IMR-90 (cell line): Measurements from ENCODE around the gene PSD. TPM values are rescaled to one million over a fixed set of nuclear protein-coding genes. Genes with fewer than 3 reads are reported as not detected.
A peak's percentile ranks its signal among the peaks of the same experiment; 100 is the strongest.

Source experiments
- ATAC-seq: fragments of 200-7000 bp; cut with Tn5 transposase; 2 replicates; pipeline ENCODE4 v1.9.1; 2020; ENCODE audit warnings: low read depth, mild to moderate bottlenecking, moderate library complexity
- BruUV-seq: library from RNA; stranded (reverse); fragments of 400-500 nt; replicated peaks from 2 replicates; lab custom pipeline; 2021; lab: Mats Ljungman, UMichigan
- CTCF ChIA-PET: fragments of 300-600 bp; formaldehyde crosslinking; extraction: SDS; loops from one replicate; lab custom pipeline; 2021; ENCODE audit warnings: antibody characterized with exemption; lab: Yijun Ruan, JAX
- POLR2A ChIA-PET: fragments of 300-600 bp; sonication (Branson Sonifier 250); formaldehyde crosslinking; loops from one replicate; lab custom pipeline; 2022; ENCODE audit warnings: antibody characterized with exemption; ENCODE audit not compliant: unreplicated experiment; lab: Charles Lee
- DNase-seq: peaks from one replicate; pipeline ENCODE4 v3.0.0; 2013
- H2AFZ ChIP-seq: replicated peaks from 2 replicates; pipeline ENCODE3; 2013; ENCODE audit warnings: low read length, mild to moderate bottlenecking; ENCODE audit not compliant: poor library complexity
- H2AK5ac ChIP-seq: 2 replicates; pipeline ENCODE4 v1.6.1; 2013; ENCODE audit warnings: low read depth, low read length, inconsistent platforms
- H2AK9ac ChIP-seq: replicated peaks from 2 replicates; pipeline ENCODE3; 2013; ENCODE audit warnings: mild to moderate bottlenecking, low read depth, low read length, moderate library complexity; ENCODE audit not compliant: poor library complexity
- H2BK120ac ChIP-seq: 2 replicates; pipeline ENCODE4 v1.6.1; 2013; ENCODE audit warnings: low read depth, low read length, inconsistent platforms
- H2BK15ac ChIP-seq: 3 replicates; pipeline ENCODE4 v1.6.1; 2013; ENCODE audit warnings: low read depth, low read length, inconsistent platforms
- H2BK20ac ChIP-seq: 2 replicates; pipeline ENCODE4 v1.6.1; 2013; ENCODE audit warnings: low read depth, mild to moderate bottlenecking, inconsistent platforms, low read length, moderate library complexity
- H2BK5ac ChIP-seq: 2 replicates; pipeline ENCODE4 v1.6.1; 2013; ENCODE audit warnings: mild to moderate bottlenecking, low read depth, low read length, inconsistent platforms; ENCODE audit not compliant: poor library complexity, severe bottlenecking
- H3K14ac ChIP-seq: replicated peaks from 2 replicates; pipeline ENCODE4 v1.6.1; 2013; ENCODE audit warnings: low read depth, low read length, inconsistent platforms
- H3K18ac ChIP-seq: 2 replicates; pipeline ENCODE4 v1.6.1; 2013; ENCODE audit warnings: low read depth, low read length, control low read depth
- H3K23ac ChIP-seq: 2 replicates; pipeline ENCODE4 v1.6.1; 2013; ENCODE audit warnings: low read depth, low read length, inconsistent platforms
- H3K27ac ChIP-seq: 2 replicates; pipeline ENCODE4 v1.5.1; 2013; ENCODE audit warnings: mild to moderate bottlenecking, control low read depth, low read length; ENCODE audit not compliant: insufficient read depth
- H3K27me3 ChIP-seq: 2 replicates; pipeline ENCODE4 v1.6.1; 2013; ENCODE audit warnings: low read length; ENCODE audit not compliant: control insufficient read depth, insufficient read depth
- H3K36me3 ChIP-seq: 2 replicates; pipeline ENCODE4 v1.6.1; 2013; ENCODE audit warnings: low read length, mixed read lengths; ENCODE audit not compliant: control insufficient read depth, insufficient read depth
- H3K4ac ChIP-seq: 2 replicates; pipeline ENCODE4 v1.6.1; 2013; ENCODE audit warnings: low read depth, low read length, inconsistent platforms
- H3K4me1 ChIP-seq: 2 replicates; pipeline ENCODE4 v1.6.1; 2013; ENCODE audit warnings: low read length, mixed read lengths; ENCODE audit not compliant: control insufficient read depth, insufficient read depth
- H3K4me2 ChIP-seq: 2 replicates; pipeline ENCODE4 v1.6.1; 2013; ENCODE audit warnings: low read depth, mild to moderate bottlenecking, control low read depth, low read length, moderate library complexity
- H3K4me3 ChIP-seq: 2 replicates; pipeline ENCODE4 v1.5.1; 2013; ENCODE audit warnings: low read depth, mild to moderate bottlenecking, control low read depth, low read length, moderate library complexity; ENCODE audit not compliant: insufficient read depth
- H3K56ac ChIP-seq: 2 replicates; pipeline ENCODE4 v1.6.1; 2013; ENCODE audit warnings: low read length, inconsistent platforms; ENCODE audit not compliant: insufficient read depth; ENCODE audit errors: extremely low read depth
- H3K79me1 ChIP-seq, 2 experiments: 2 replicates each; pipeline ENCODE4 v1.6.1; 2013; ENCODE audit warnings: low read length in 2 of 2, inconsistent platforms in 1 of 2, low read depth in 1 of 2
- H3K9ac ChIP-seq: 2 replicates; pipeline ENCODE4 v1.6.1; 2013; ENCODE audit warnings: low read depth, low read length, control low read depth
- H3K9me1 ChIP-seq: 2 replicates; pipeline ENCODE4 v1.6.1; 2013; ENCODE audit warnings: low read length, inconsistent platforms; ENCODE audit not compliant: insufficient read depth
- H3K9me3 ChIP-seq: 2 replicates; pipeline ENCODE4 v1.6.1; 2013; ENCODE audit warnings: low read length; ENCODE audit not compliant: control insufficient read depth, insufficient read depth
- H4K20me1 ChIP-seq: 2 replicates; pipeline ENCODE4 v1.6.1; 2013; ENCODE audit warnings: low read length, inconsistent platforms; ENCODE audit not compliant: insufficient read depth
- H4K5ac ChIP-seq: 2 replicates; pipeline ENCODE4 v1.6.1; 2013; ENCODE audit warnings: mild to moderate bottlenecking, low read depth, low read length, control low read depth
- H4K8ac ChIP-seq, 2 experiments: 2 replicates each; pipeline ENCODE4 v1.6.1; 2013; ENCODE audit warnings: low read depth in 2 of 2, low read length in 2 of 2, control low read depth in 1 of 2, inconsistent platforms in 1 of 2
- H4K91ac ChIP-seq: 2 replicates; pipeline ENCODE4 v1.6.1; 2013; ENCODE audit warnings: low read depth, low read length, inconsistent platforms; ENCODE audit not compliant: insufficient read depth
- BHLHE40 ChIP-seq: fragments of 150-350 bp; IDR thresholded peaks from 2 replicates; pipeline ENCODE4 v1.6.1; 2016; ENCODE audit warnings: mild to moderate bottlenecking, low read depth, low read length
- MAFK ChIP-seq: IDR thresholded peaks from 2 replicates; pipeline ENCODE4 v1.6.1; 2012; ENCODE audit warnings: low read depth, low read length, improper control_type of control experiment
- MAZ ChIP-seq: IDR thresholded peaks from 2 replicates; pipeline ENCODE4 v1.6.1; 2012; ENCODE audit warnings: low read depth, mild to moderate bottlenecking, low read length, improper control_type of control experiment, moderate library complexity, borderline replicate concordance
- MXI1 ChIP-seq: IDR thresholded peaks from 2 replicates; pipeline ENCODE4 v1.6.1; 2012; ENCODE audit warnings: low read depth, mild to moderate bottlenecking, low read length, moderate library complexity, borderline replicate concordance
- NFE2L2 ChIP-seq: fragments of 150-350 bp; IDR thresholded peaks from 2 replicates; pipeline ENCODE4 v1.6.1; 2016; ENCODE audit warnings: low read depth, mild to moderate bottlenecking, low read length
- RCOR1 ChIP-seq: IDR thresholded peaks from 2 replicates; pipeline ENCODE4 v1.6.1; 2012; ENCODE audit warnings: mild to moderate bottlenecking, low read length, improper control_type of control experiment; ENCODE audit not compliant: insufficient replicate concordance
- RFX5 ChIP-seq: IDR thresholded peaks from 2 replicates; pipeline ENCODE4 v1.8.0; 2012; ENCODE audit warnings: low read depth, mild to moderate bottlenecking, low read length, moderate library complexity
- SMC3 ChIP-seq: fragments of 150-350 bp; IDR thresholded peaks from 2 replicates; pipeline ENCODE4 v1.6.1; 2016; ENCODE audit warnings: low read depth, mild to moderate bottlenecking, antibody characterized with exemption, low read length, moderate library complexity
- WGBS, 2 experiments: methylation state at CpG; one replicate each; pipeline versions ENCODE4 v1.1.5 to v1.1.7; 2013; ENCODE audit warnings: missing lambda C conversion rate in 2 of 2; ENCODE audit not compliant: insufficient read length in 1 of 2; ENCODE audit errors: extremely low coverage in 2 of 2; 5-methylcytosine and 5-hydroxymethylcytosine counted together
- dilution Hi-C: fragments of 300-500 bp; cut with HindIII; formaldehyde crosslinking; loops from one replicate; pipeline ENCODE4 v1.14.3; 2018; ENCODE audit warnings: low sequenced_read_pairs; ENCODE audit not compliant: unreplicated experiment
- in situ Hi-C: fragments of 300-500 bp; cut with MboI; formaldehyde crosslinking; loops from 3 replicates; pipeline ENCODE4 v1.14.3; 2019; ENCODE audit warnings: low sequenced_read_pairs, inconsistent platforms, mixed read lengths
- intact Hi-C: fragments of 100-400 bp; cut with micrococcal nuclease; formaldehyde crosslinking; loops from 2 replicates; pipeline ENCODE4 v1.10.0; 2022
- polyA plus RNA-seq, 3 experiments: library from polyadenylated mRNA; depleted of rRNA; stranded (reverse); fragments of >200 nt; gene quantifications; 2 replicates each; pipeline ENCODE4 v1.2.3, GENCODE V29; 2012; ENCODE audit warnings: low replicate concordance in 1 of 3
- total RNA-seq: library from RNA; depleted of rRNA; stranded (reverse); fragments of >200 nt; gene quantifications from 2 replicates; pipeline ENCODE4 v1.2.3, GENCODE V29; 2012
- TF ChIP-seq, protein P1 (sequence below): fragments of 150-350 bp; IDR thresholded peaks from 2 replicates; pipeline ENCODE4 v1.6.1; 2016; ENCODE audit warnings: low read depth, mild to moderate bottlenecking, low read length, moderate library complexity, borderline replicate concordance

The PSD gene
- total and polyA plus RNA-seq, 2 of the 4 experiments (the other 2 are of a cell fraction): 2.0 to 4.4 TPM

DNA sequence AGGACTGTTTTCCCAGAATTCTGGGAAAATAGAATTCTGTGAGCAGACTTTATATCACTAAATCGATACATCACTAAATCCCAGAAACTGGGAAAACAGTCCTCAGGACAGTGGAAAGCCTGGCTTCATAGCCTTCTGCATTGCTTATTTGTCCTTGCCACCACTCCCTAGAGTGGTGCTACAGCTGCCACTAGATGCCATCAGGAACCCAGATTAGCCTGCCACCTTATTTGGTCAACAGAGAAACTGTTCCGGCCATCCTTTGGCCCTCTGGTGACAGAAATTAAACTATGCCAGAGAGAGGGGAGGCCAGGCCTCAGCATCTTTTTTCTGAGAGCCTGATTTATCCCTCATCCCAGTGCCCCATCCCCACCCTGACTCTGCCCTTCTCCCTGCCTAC, 42.7 kb downstream of the PSD start:
- H3K4me2 ChIP-seq: no peak overlapping the region
- 0 out of 2 replicates have a peak, but pooled peaks cover 4% of the 10 kb centered on the region for H4K20me1 ChIP-seq
- no peak overlapping the region for H2BK15ac ChIP-seq
- no peak overlapping the region for H2BK5ac ChIP-seq
- H4K8ac ChIP-seq: no peak overlapping the region
- H3K36me3 ChIP-seq: peaks cover 60% of the 10 kb centered on the region
- intact Hi-C loops (no loop called here), dilution Hi-C loops (no loop called here), in situ Hi-C loops (no loop called here)
- H3K23ac ChIP-seq: no peak overlapping the region
- H2AK5ac ChIP-seq: no peak overlapping the region
- no peak overlapping the region for H3K4me3 ChIP-seq
- no peak overlapping the region for H3K56ac ChIP-seq
- no peaks in the 10 kb centered on the region for H3K9me1 ChIP-seq
- no peak overlapping the region for H3K18ac ChIP-seq
- ATAC-seq (no peak), DNase-seq (no peak)
- BruUV-seq: no TSS peak
- no peak overlapping the region for H3K4ac ChIP-seq
- TF ChIP-seq MAFK: no peak
- no peak for TF ChIP-seq MXI1
- no peak for TF ChIP-seq BHLHE40
- TF ChIP-seq RFX5: no peak
- no peak for TF ChIP-seq RCOR1
- no peak for TF ChIP-seq MAZ
- TF ChIP-seq SMC3: no peak
- TF ChIP-seq NFE2L2: no peak
- TF ChIP-seq, protein P1, sequence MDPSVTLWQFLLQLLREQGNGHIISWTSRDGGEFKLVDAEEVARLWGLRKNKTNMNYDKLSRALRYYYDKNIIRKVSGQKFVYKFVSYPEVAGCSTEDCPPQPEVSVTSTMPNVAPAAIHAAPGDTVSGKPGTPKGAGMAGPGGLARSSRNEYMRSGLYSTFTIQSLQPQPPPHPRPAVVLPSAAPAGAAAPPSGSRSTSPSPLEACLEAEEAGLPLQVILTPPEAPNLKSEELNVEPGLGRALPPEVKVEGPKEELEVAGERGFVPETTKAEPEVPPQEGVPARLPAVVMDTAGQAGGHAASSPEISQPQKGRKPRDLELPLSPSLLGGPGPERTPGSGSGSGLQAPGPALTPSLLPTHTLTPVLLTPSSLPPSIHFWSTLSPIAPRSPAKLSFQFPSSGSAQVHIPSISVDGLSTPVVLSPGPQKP: no peak
- POLR2A ChIA-PET: no interaction called here
- WGBS, 2 experiments: 100% methylated on average over 1 of the region's 2 CpGs; no CpG with 5 or more reads in 1 of the 2 experiments
- H3K14ac ChIP-seq: no peak overlapping the region
- H2BK20ac ChIP-seq: no peak overlapping the region
- CTCF ChIA-PET: interaction anchor here (1.4 kb wide), 1 partner anchor 18 kb away, joined by 3 read pairs; no protein-coding TSS in a partner anchor
- peak overlapping the region; percentile 5 for H2AK9ac ChIP-seq
- H2AFZ ChIP-seq: no peak overlapping the region
- peaks cover 0 to under 1% of the 10 kb centered on the region in 2 experiments; a peak in 1 of 4 replicates for H3K79me1 ChIP-seq
- no peak overlapping the region for H3K27ac ChIP-seq
- H3K9me3 ChIP-seq: no peaks in the 10 kb centered on the region
- H3K4me1 ChIP-seq: no peaks in the 10 kb centered on the region
- no peak overlapping the region for H4K5ac ChIP-seq
- no peak overlapping the region for H2BK120ac ChIP-seq
- no peak overlapping the region for H4K91ac ChIP-seq
- no peaks in the 10 kb centered on the region for H3K27me3 ChIP-seq
- no peak overlapping the region for H3K9ac ChIP-seq
